A549 (cell line): ENCODE data around the gene ZNF765. TPM values are rescaled to one million over a fixed set of nuclear protein-coding genes. Genes with fewer than 3 reads are reported as not detected.
A peak's percentile ranks its signal among the peaks of the same experiment; 100 is the strongest.

ENCODE experiments used
- ATAC-seq, 2 experiments: fragments of 200-7000 bp in 1 of 2; fragments of >200 bp in 1 of 2; cut with Nextera tagmentation in 1 of 2; cut with Tn5 transposase in 1 of 2; 3 replicates each; pipeline versions ENCODE4 v1.8.0 to v1.9.1; 2018 to 2020; ENCODE audit warnings: mild to moderate bottlenecking in 1 of 2, moderate library complexity in 1 of 2
- CTCF ChIA-PET: fragments of 300-600 bp; sonication (Branson Sonifier 250); formaldehyde crosslinking; extraction: SDS; loops from one replicate; lab custom pipeline; 2021; ENCODE audit warnings: antibody characterized with exemption, inconsistent platforms; lab: Yijun Ruan, JAX
- POLR2A ChIA-PET: fragments of 350-600 bp; formaldehyde crosslinking; extraction: SDS; loops from one replicate; lab custom pipeline; 2021; ENCODE audit warnings: antibody characterized with exemption, inconsistent platforms; lab: Yijun Ruan, JAX
- DNase-seq, 2 experiments: peaks; one replicate each; pipeline versions ENCODE4 v3.0.0 to v3.0.0-alpha.2; 2011 to 2016; ENCODE audit warnings: low read depth in 1 of 2, low spot score in 1 of 2
- FAIRE-seq: peaks from 2 replicates; lab custom pipeline; 2011; peaks lifted over from hg19 to GRCh38; lab: Jason Lieb, UNC
- H3K27ac ChIP-seq, 2 experiments: fragments of >200 bp; sonication (Bioruptor Twin); formaldehyde crosslinking; 3 replicates each; pipeline ENCODE4 v1.5.1; 2016 to 2017
- H3K4me1 ChIP-seq: fragments of >200 bp; sonication (Bioruptor Twin); formaldehyde crosslinking; 3 replicates; pipeline ENCODE4 v1.6.1; 2016
- H3K4me2 ChIP-seq: fragments of >200 bp; sonication (Bioruptor Twin); formaldehyde crosslinking; 3 replicates; pipeline ENCODE4 v1.6.1; 2016
- H3K4me3 ChIP-seq: fragments of >200 bp; sonication (Bioruptor Twin); formaldehyde crosslinking; 3 replicates; pipeline ENCODE4 v1.5.1; 2016
- H3K9me3 ChIP-seq: fragments of >200 bp; sonication (Bioruptor Twin); formaldehyde crosslinking; 3 replicates; pipeline ENCODE4 v1.6.1; 2016
- FOXS1 ChIP-seq: fragments of 250-450 bp; sonication (Bioruptor Pico); IDR thresholded peaks from 2 replicates; pipeline ENCODE4 v1.5.0; 2020; ENCODE audit warnings: mild to moderate bottlenecking, moderate library complexity
- HEYL ChIP-seq: fragments of 250-450 bp; sonication (Bioruptor Pico); IDR thresholded peaks from 2 replicates; pipeline ENCODE4 v1.8.0; 2021; ENCODE audit warnings: mild to moderate bottlenecking, moderate library complexity
- HOXB13 ChIP-seq: fragments of 250-450 bp; sonication (Bioruptor Pico); IDR thresholded peaks from 2 replicates; pipeline ENCODE4 v1.5.0; 2020; ENCODE audit warnings: low read depth, mild to moderate bottlenecking, moderate library complexity
- KDM5A ChIP-seq: fragments of 200-600 bp; sonication (generic); IDR thresholded peaks from 2 replicates; pipeline ENCODE4 v1.6.1; 2016; ENCODE audit warnings: antibody characterized with exemption, mild to moderate bottlenecking
- MAZ ChIP-seq: fragments of 150-350 bp; IDR thresholded peaks from 2 replicates; pipeline ENCODE4 v1.6.1; 2014; ENCODE audit warnings: antibody characterized with exemption, low read depth, low read length, borderline replicate concordance
- MYC ChIP-seq: IDR thresholded peaks from 2 replicates; pipeline ENCODE4 v1.6.1; 2012; ENCODE audit warnings: mild to moderate bottlenecking, inconsistent platforms, low read length, improper control_type of control experiment, borderline replicate concordance
- NR3C1 ChIP-seq: fragments of >200 bp; sonication (Bioruptor Twin); formaldehyde crosslinking; IDR thresholded peaks from 3 replicates; pipeline ENCODE4 v1.6.1; 2017
- PHF8 ChIP-seq: fragments of 200-600 bp; sonication (generic); IDR thresholded peaks from 2 replicates; pipeline ENCODE4 v1.6.1; 2016; ENCODE audit warnings: low read depth, mild to moderate bottlenecking, antibody characterized with exemption, moderate library complexity, borderline replicate concordance
- POLR2AphosphoS2 ChIP-seq: conservative IDR thresholded peaks from 2 replicates; pipeline ENCODE4 v1.6.1; 2012; ENCODE audit warnings: low read length, improper control_type of control experiment, inconsistent platforms
- WGBS: methylation state at CpG from one replicate; pipeline ENCODE4 v1.1.6; 2017; ENCODE audit errors: missing lambda C conversion rate; 5-methylcytosine and 5-hydroxymethylcytosine counted together
- polyA plus RNA-seq, 4 experiments: library from polyadenylated mRNA; depleted of rRNA in 3 of 4; stranded (reverse); fragments of >200 nt; fragmentation: RNase III in 1 of 4; extraction: RNeasy Plus Mini Kit Qiagen cat#74134 plus additional on column Dnase treatment in 1 of 4; gene quantifications; 2 replicates in 3 of 4; 3 replicates in 1 of 4; pipeline ENCODE4 v1.2.3, GENCODE V29; 2011 to 2017
- TF ChIP-seq, protein P1 (sequence below): IDR thresholded peaks from 2 replicates; pipeline ENCODE4 v1.6.1; 2012; ENCODE audit warnings: low read depth, borderline replicate concordance
- TF ChIP-seq, protein P2 (sequence below): fragments of 250-450 bp; sonication (Bioruptor Pico); IDR thresholded peaks from 2 replicates; pipeline ENCODE4 v1.5.0; 2020; ENCODE audit warnings: low read depth, mild to moderate bottlenecking, moderate library complexity
- TF ChIP-seq, protein P3 (sequence below): fragments of 200-600 bp; sonication (generic); IDR thresholded peaks from 2 replicates; pipeline ENCODE4 v1.6.1; 2016; ENCODE audit warnings: antibody characterized with exemption, mild to moderate bottlenecking, moderate library complexity
- TF ChIP-seq, protein P4 (sequence below): fragments of 150-350 bp; IDR thresholded peaks from 2 replicates; pipeline ENCODE4 v1.6.1; 2014; ENCODE audit warnings: low read depth, mild to moderate bottlenecking, low read length
- TF ChIP-seq, protein P5 (sequence below): IDR thresholded peaks from 2 replicates; pipeline ENCODE4 v1.6.1; 2012

ZNF765 gene
- polyA plus RNA-seq, 2 of the 4 experiments (the other 2 are of a cell fraction), result 4.8 to 8.3 TPM

DNA sequence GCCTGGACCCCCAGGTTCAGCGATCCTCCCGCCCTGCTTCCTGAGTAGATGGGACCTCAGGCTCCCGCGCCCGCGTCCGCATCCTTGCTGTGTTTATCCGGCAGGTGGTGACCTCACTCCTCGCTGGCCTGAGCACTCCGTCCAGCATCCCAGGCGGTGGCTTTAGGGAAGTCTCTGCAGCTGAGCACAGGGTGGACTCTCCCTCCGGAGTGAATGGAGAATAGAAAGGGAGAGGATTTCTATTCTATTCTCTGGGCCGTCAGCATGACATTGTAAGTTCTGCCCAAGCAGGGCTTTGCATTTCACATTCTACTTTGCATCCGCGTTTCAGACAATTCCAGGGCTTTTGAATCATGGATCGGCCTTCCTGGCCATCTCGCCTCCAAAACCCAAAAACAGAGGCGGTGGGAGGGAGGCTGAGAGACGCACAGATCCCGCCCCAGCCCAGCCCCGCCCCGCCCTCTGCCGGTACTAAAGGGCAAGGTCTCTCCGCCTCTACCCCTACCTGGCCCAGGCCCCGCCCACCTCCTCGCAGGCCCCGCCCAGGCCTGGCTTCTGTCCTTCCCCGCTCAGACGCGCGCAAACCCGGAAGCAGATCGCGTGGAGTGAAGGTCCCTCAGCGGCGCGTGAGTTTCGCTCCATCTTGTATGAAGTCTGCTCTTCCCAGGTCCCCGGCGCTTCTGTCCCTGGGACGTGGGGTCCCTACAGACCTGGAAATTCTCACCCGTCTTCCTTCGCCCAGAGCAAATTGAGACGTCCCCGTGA is 29.6 kb upstream of the ZNF765 start, which contains the start of gene ZNF525:
Gene ZNF525 (plus strand): TSS at position 572 of the 765 bp plus-strand sequence. CDS start 6,577 bp downstream, outside the sequence.
- POLR2A ChIA-PET, result no interaction called here
- TF ChIP-seq POLR2AphosphoS2, result no peak
- TF ChIP-seq MYC, result no peak
- no peak for TF ChIP-seq KDM5A
- TF ChIP-seq, protein P1, sequence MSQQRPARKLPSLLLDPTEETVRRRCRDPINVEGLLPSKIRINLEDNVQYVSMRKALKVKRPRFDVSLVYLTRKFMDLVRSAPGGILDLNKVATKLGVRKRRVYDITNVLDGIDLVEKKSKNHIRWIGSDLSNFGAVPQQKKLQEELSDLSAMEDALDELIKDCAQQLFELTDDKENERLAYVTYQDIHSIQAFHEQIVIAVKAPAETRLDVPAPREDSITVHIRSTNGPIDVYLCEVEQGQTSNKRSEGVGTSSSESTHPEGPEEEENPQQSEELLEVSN, result peak; percentile 38; the same call in 1 of the 2 replicates
- TF ChIP-seq, protein P2, sequence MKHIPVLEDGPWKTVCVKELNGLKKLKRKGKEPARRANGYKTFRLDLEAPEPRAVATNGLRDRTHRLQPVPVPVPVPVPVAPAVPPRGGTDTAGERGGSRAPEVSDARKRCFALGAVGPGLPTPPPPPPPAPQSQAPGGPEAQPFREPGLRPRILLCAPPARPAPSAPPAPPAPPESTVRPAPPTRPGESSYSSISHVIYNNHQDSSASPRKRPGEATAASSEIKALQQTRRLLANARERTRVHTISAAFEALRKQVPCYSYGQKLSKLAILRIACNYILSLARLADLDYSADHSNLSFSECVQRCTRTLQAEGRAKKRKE, result no peak
- no peak for TF ChIP-seq NR3C1
- TF ChIP-seq HOXB13 (CRISPR knock-in tag), result no peak
- TF ChIP-seq, protein P3, sequence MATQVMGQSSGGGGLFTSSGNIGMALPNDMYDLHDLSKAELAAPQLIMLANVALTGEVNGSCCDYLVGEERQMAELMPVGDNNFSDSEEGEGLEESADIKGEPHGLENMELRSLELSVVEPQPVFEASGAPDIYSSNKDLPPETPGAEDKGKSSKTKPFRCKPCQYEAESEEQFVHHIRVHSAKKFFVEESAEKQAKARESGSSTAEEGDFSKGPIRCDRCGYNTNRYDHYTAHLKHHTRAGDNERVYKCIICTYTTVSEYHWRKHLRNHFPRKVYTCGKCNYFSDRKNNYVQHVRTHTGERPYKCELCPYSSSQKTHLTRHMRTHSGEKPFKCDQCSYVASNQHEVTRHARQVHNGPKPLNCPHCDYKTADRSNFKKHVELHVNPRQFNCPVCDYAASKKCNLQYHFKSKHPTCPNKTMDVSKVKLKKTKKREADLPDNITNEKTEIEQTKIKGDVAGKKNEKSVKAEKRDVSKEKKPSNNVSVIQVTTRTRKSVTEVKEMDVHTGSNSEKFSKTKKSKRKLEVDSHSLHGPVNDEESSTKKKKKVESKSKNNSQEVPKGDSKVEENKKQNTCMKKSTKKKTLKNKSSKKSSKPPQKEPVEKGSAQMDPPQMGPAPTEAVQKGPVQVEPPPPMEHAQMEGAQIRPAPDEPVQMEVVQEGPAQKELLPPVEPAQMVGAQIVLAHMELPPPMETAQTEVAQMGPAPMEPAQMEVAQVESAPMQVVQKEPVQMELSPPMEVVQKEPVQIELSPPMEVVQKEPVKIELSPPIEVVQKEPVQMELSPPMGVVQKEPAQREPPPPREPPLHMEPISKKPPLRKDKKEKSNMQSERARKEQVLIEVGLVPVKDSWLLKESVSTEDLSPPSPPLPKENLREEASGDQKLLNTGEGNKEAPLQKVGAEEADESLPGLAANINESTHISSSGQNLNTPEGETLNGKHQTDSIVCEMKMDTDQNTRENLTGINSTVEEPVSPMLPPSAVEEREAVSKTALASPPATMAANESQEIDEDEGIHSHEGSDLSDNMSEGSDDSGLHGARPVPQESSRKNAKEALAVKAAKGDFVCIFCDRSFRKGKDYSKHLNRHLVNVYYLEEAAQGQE, result no peak

DNA sequence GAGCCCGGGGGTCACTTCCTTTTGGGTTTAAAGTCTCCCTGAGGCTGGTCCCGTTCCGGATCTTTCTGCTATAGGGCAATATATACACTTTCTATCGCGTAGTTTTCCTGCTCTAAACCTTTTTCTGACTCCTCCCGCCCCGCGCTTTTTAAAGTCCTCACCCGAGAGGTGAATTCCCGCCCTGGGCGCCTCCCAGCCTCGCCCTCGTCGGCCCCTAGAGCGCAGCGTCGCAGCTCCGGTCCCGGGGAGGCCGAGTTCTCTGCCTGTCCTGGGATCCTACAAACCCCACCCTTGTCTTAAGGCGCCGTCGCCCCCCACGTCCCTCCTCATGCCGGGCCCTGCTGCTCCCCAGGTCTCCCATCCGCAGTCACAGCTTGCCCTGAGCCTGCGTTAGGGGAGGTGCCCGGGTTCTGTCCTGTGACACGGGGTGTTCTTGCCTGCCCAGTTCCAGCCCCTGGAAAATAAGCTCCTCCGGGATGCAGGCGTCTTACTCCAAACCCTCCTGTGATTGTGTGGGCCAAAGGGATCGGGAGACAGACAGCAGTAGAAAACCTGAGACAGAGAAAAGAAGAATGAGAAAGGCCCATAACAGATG is 29.0 kb upstream of the ZNF765 start:
- TF ChIP-seq PHF8, result no peak
- TF ChIP-seq, protein P1, result peak; percentile 43; the same call in 1 of the 2 replicates
- H3K4me2 ChIP-seq, result peak overlapping the region; percentile 66
- no peaks in the 10 kb centered on the region for H3K4me1 ChIP-seq
- no peak for DNase-seq
- peaks cover 51% of the 10 kb centered on the region for H3K9me3 ChIP-seq
- ATAC-seq, result peak; percentile 19 to 45; a peak in 2 of 6 replicates
- peak overlapping the region; percentile 44 for H3K4me3 ChIP-seq
- no peak for FAIRE-seq
- WGBS, result 5% methylated on average over 23 of the region's 32 CpGs
- ChIA-PET POLR2A (no interaction called here), CTCF (interaction anchor here (0.6 to 0.8 kb wide), 2 partner anchors 9 to 1708 kb away, joined by 3 read pairs; no protein-coding TSS in a partner anchor)
- H3K27ac ChIP-seq, result 0 out of 6 replicates have a peak overlapping the region, but pooled peaks of 1 of the 2 experiments have one; percentile 3

More for the DNA sequence above, 29.6 kb upstream of the ZNF765 start, which contains the start of gene ZNF525:
- Histone ChIP-seq H3K9me3 (peaks cover 46% of the 10 kb centered on the region), H3K27ac (0 out of 6 replicates have a peak within 1 kb of the TSS, but pooled peaks of 1 of the 2 experiments have one; percentile 3), H3K4me3 (peak within 1 kb of the TSS; percentile 44), H3K4me2 (peak within 1 kb of the TSS; percentile 66), H3K4me1 (no peaks in the 10 kb centered on the region)
- CTCF ChIA-PET, result no interaction called here
- 27% methylated on average over 44 of the region's 45 CpGs for WGBS
- ATAC-seq (peak; percentile 90 to 95), FAIRE-seq (no peak), DNase-seq (peak in 1 of 2 experiments; percentile 63)

DNA sequence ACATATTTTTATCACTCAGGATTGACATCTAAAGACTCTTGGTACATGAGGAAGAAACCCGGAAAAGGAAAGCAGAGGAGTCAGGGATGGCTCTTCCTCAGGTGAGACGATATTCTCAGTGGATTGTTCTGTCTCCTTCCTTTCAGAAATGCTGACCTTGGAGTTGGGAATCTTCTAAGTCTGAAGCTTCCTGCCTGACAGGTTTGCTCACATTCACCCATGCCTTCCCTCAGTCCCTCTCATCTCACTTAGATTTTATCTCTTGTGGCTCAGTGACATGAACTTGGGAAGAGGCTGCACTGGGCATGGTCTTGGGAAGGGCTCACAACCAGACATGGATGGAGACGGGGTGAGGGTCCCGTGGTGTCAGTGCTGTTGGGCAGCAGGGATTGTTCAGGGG is 22.8 kb upstream of the ZNF765 start:
- Histone ChIP-seq H3K4me3 (no peak overlapping the region), H3K4me1 (no peaks in the 10 kb centered on the region), H3K27ac (no peak overlapping the region), H3K9me3 (peaks cover 49% of the 10 kb centered on the region), H3K4me2 (no peak overlapping the region)
- DNase-seq, result no peak
- no peak for TF ChIP-seq MAZ
- no peak for TF ChIP-seq PHF8
- TF ChIP-seq, protein P4, sequence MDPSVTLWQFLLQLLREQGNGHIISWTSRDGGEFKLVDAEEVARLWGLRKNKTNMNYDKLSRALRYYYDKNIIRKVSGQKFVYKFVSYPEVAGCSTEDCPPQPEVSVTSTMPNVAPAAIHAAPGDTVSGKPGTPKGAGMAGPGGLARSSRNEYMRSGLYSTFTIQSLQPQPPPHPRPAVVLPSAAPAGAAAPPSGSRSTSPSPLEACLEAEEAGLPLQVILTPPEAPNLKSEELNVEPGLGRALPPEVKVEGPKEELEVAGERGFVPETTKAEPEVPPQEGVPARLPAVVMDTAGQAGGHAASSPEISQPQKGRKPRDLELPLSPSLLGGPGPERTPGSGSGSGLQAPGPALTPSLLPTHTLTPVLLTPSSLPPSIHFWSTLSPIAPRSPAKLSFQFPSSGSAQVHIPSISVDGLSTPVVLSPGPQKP, result no peak
- TF ChIP-seq, protein P5, sequence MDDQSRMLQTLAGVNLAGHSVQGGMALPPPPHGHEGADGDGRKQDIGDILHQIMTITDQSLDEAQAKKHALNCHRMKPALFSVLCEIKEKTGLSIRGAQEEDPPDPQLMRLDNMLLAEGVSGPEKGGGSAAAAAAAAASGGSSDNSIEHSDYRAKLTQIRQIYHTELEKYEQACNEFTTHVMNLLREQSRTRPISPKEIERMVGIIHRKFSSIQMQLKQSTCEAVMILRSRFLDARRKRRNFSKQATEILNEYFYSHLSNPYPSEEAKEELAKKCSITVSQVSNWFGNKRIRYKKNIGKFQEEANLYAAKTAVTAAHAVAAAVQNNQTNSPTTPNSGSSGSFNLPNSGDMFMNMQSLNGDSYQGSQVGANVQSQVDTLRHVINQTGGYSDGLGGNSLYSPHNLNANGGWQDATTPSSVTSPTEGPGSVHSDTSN, result no peak
- TF ChIP-seq HEYL (CRISPR knock-in tag), result no peak
- no peak for TF ChIP-seq FOXS1 (CRISPR knock-in tag)
- FAIRE-seq, result no peak
- no peak for ATAC-seq
- CTCF ChIA-PET, result no interaction called here
- 14% methylated on average over 4 of the region's 4 CpGs for WGBS
- POLR2A ChIA-PET, result no interaction called here
